MM.1S (cell line): ENCODE measurements around the gene CACNA1H.

Experiments used
- DNase-seq: peaks from one replicate; pipeline ENCODE4 v3.0.0-alpha.2; 2015
- H2AFZ ChIP-seq: fragments of 300-600 bp; sonication (generic); 2 replicates; pipeline ENCODE4 v1.6.0; 2016; ENCODE audit warnings: antibody characterized with exemption, low read length
- H3F3A ChIP-seq: fragments of 300-600 bp; sonication (generic); 2 replicates; pipeline ENCODE4 v1.6.1; 2016; ENCODE audit warnings: mild to moderate bottlenecking, antibody characterized with exemption, low read length, moderate library complexity, mixed read lengths; ENCODE audit not compliant: insufficient read depth
- H3K27ac ChIP-seq: fragments of 300-600 bp; sonication (generic); 2 replicates; pipeline ENCODE4 v1.5.1; 2016; ENCODE audit warnings: mild to moderate bottlenecking, low read length
- H3K27me3 ChIP-seq: fragments of 300-600 bp; sonication (generic); replicated peaks from 2 replicates; pipeline ENCODE4 v1.6.0; 2016; ENCODE audit warnings: low read length; ENCODE audit not compliant: insufficient read depth
- H3K36me3 ChIP-seq: fragments of 300-600 bp; sonication (generic); replicated peaks from 2 replicates; pipeline ENCODE4 v1.6.1; 2016; ENCODE audit warnings: mild to moderate bottlenecking, low read length, mixed read lengths; ENCODE audit not compliant: insufficient read depth
- H3K4me1 ChIP-seq: fragments of 300-600 bp; sonication (generic); 2 replicates; pipeline ENCODE4 v1.6.1; 2016; ENCODE audit warnings: low read length, mixed read lengths
- H3K4me2 ChIP-seq: fragments of 300-600 bp; sonication (generic); 2 replicates; pipeline ENCODE4 v1.6.0; 2016; ENCODE audit warnings: low read depth, low read length
- H3K4me3 ChIP-seq: fragments of 300-600 bp; sonication (generic); 2 replicates; pipeline ENCODE4 v1.5.1; 2016; ENCODE audit warnings: low read length, mixed read lengths
- H3K79me2 ChIP-seq: fragments of 300-600 bp; sonication (generic); 2 replicates; pipeline ENCODE4 v1.6.1; 2016; ENCODE audit warnings: mixed run types, low read length, mixed read lengths
- H3K9ac ChIP-seq: fragments of 300-600 bp; sonication (generic); 2 replicates; pipeline ENCODE4 v1.6.1; 2016; ENCODE audit warnings: low read length, mixed read lengths
- H3K9me2 ChIP-seq: fragments of 300-600 bp; sonication (generic); replicated peaks from 2 replicates; pipeline ENCODE4 v1.6.1; 2016; ENCODE audit warnings: mild to moderate bottlenecking, low read length, mixed read lengths; ENCODE audit not compliant: insufficient read depth
- H3K9me3 ChIP-seq: fragments of 300-600 bp; sonication (generic); replicated peaks from 2 replicates; pipeline ENCODE4 v1.6.1; 2016; ENCODE audit warnings: mild to moderate bottlenecking, low read length, mixed read lengths; ENCODE audit not compliant: insufficient read depth
- H4K20me1 ChIP-seq: fragments of 300-600 bp; sonication (generic); 2 replicates; pipeline ENCODE4 v1.6.1; 2016; ENCODE audit warnings: mild to moderate bottlenecking, low read length, moderate library complexity, mixed read lengths; ENCODE audit not compliant: insufficient read depth
- CTCF ChIP-seq: fragments of 300-600 bp; sonication (generic); IDR thresholded peaks from 2 replicates; pipeline ENCODE4 v1.5.1; 2016; ENCODE audit warnings: antibody characterized with exemption, low read length, mixed read lengths
- EZH2 ChIP-seq: fragments of 300-600 bp; sonication (generic); optimal IDR thresholded peaks from 2 replicates; pipeline ENCODE3; 2017; ENCODE audit warnings: low read depth, mild to moderate bottlenecking, antibody characterized with exemption, low read length, mixed read lengths
- EZH2phosphoT487 ChIP-seq: fragments of 300-600 bp; sonication (generic); IDR thresholded peaks from 2 replicates; pipeline ENCODE4 v1.6.1; 2018; ENCODE audit warnings: antibody characterized with exemption, low read length

CACNA1H gene

GRCh38 chr16:1121601-1122397 lies 31.1 kb upstream of the CACNA1H start:
- Histone ChIP-seq H3K4me1 (0 out of 2 replicates have a peak, but pooled peaks cover 5% of the 10 kb centered on the region), H2AFZ (no peak overlapping the region), H3K4me2 (no peak overlapping the region), H3K9ac (no peak overlapping the region), H3K79me2 (no peaks in the 10 kb centered on the region), H3K4me3 (no peak overlapping the region), H3K27me3 (peaks cover 95% of the 10 kb centered on the region), H3K36me3 (no peaks in the 10 kb centered on the region), H4K20me1 (no peaks in the 10 kb centered on the region), H3K27ac (no peak overlapping the region), H3F3A (no peaks in the 10 kb centered on the region), H3K9me3 (no peaks in the 10 kb centered on the region), H3K9me2 (no peaks in the 10 kb centered on the region)
- TF ChIP-seq CTCF (no peak), EZH2phosphoT487 (0 out of 2 replicates have a peak, but pooled peaks have one; percentile 1)
- DNase-seq: no peak

- H3F3A ChIP-seq: no peaks in the 10 kb centered on the region
- no peaks in the 10 kb centered on the region for H3K36me3 ChIP-seq
- H3K27me3 ChIP-seq: peaks cover 96% of the 10 kb centered on the region
Measured at GRCh38 chr16:1122398-1122765, 30.5 kb upstream of the CACNA1H start.

GRCh38 chr16:1123525-1124230 lies 29.2 kb upstream of the CACNA1H start:
- Histone ChIP-seq H3K79me2 (no peaks in the 10 kb centered on the region), H3K4me2 (no peak overlapping the region), H2AFZ (no peak overlapping the region), H3K4me3 (no peak overlapping the region), H3K27me3 (peaks cover 96% of the 10 kb centered on the region), H3K9ac (no peak overlapping the region), H3K36me3 (no peaks in the 10 kb centered on the region), H3K9me3 (no peaks in the 10 kb centered on the region), H3K9me2 (no peaks in the 10 kb centered on the region), H3K4me1 (0 out of 2 replicates have a peak, but pooled peaks cover 5% of the 10 kb centered on the region), H3F3A (no peaks in the 10 kb centered on the region), H3K27ac (no peak overlapping the region), H4K20me1 (no peaks in the 10 kb centered on the region)
- no peak for DNase-seq
- TF ChIP-seq EZH2: no peak
- no peak for TF ChIP-seq EZH2phosphoT487
- TF ChIP-seq CTCF: no peak

More at GRCh38 chr16:1122398-1122765, 30.5 kb upstream of the CACNA1H start:
- no peaks in the 10 kb centered on the region for H4K20me1 ChIP-seq
- no peak overlapping the region for H3K4me3 ChIP-seq
- no peaks in the 10 kb centered on the region for H3K79me2 ChIP-seq
- no peak for TF ChIP-seq EZH2phosphoT487
- TF ChIP-seq CTCF: no peak
- no peak for TF ChIP-seq EZH2
- no peak overlapping the region for H3K4me2 ChIP-seq
- 0 out of 2 replicates have a peak, but pooled peaks cover 5% of the 10 kb centered on the region for H3K4me1 ChIP-seq
- H3K27ac ChIP-seq: no peak overlapping the region
- H3K9me3 ChIP-seq: no peaks in the 10 kb centered on the region
- no peak overlapping the region for H3K9ac ChIP-seq
- no peak overlapping the region for H2AFZ ChIP-seq
- no peak for DNase-seq
- no peaks in the 10 kb centered on the region for H3K9me2 ChIP-seq
